Sigmoid colon (tissue), 7 donors: Measurements from ENCODE around the gene QTRT2. TPM values are rescaled to one million over a fixed set of nuclear protein-coding genes. Genes with fewer than 3 reads are reported as not detected.

Source experiments
- DNase-seq: peaks from one replicate; pipeline ENCODE4 v3.0.0-alpha.2; 2019
- H3K27ac ChIP-seq, 4 donors: fragments of 200-600 bp; sonication (generic); one replicate each; pipeline ENCODE4 v1.5.1; 2016 to 2019; ENCODE audit warnings: mild to moderate bottlenecking in 1 of 4
- H3K27me3 ChIP-seq, 3 donors: fragments of 200-600 bp; sonication (generic); one replicate each; pipeline ENCODE4 v1.5.1; 2019; ENCODE audit warnings: mild to moderate bottlenecking in 1 of 3
- H3K36me3 ChIP-seq, 4 donors: fragments of 200-600 bp; sonication (generic); one replicate each; pipeline ENCODE4 v1.5.1; 2016 to 2019
- H3K4me1 ChIP-seq, 4 donors: fragments of 200-600 bp; sonication (generic); one replicate each; pipeline ENCODE4 v1.5.1; 2017 to 2019
- H3K4me3 ChIP-seq, 4 donors: fragments of 200-600 bp; sonication (generic); one replicate each; pipeline ENCODE4 v1.5.1; 2017 to 2019; ENCODE audit warnings: mild to moderate bottlenecking in 2 of 4, moderate library complexity in 1 of 4
- H3K9me3 ChIP-seq, 4 donors: fragments of 200-600 bp in 3 of 4; sonication (generic) in 3 of 4; one replicate each; pipeline versions ENCODE4 v1.5.1 to v1.6.1; 2013 to 2019
- CTCF ChIP-seq, 4 experiments: fragments of 450-650 bp in 3 of 4; fragments of 200-600 bp in 1 of 4; IDR thresholded peaks; one replicate each; pipeline ENCODE4 v1.5.1; 2016 to 2019; ENCODE audit warnings: antibody characterized with exemption in 4 of 4, mild to moderate bottlenecking in 3 of 4, moderate library complexity in 2 of 4
- EP300 ChIP-seq, 4 donors: sonication (generic); formaldehyde crosslinking; IDR thresholded peaks; one replicate each; pipeline ENCODE4 v1.6.1; 2017; ENCODE audit warnings: antibody characterized with exemption in 4 of 4
- POLR2A ChIP-seq, 2 donors: fragments of 450-650 bp; IDR thresholded peaks; one replicate each; pipeline ENCODE4 v1.6.1; 2016; ENCODE audit warnings: antibody characterized with exemption in 2 of 2, mild to moderate bottlenecking in 2 of 2, moderate library complexity in 2 of 2
- POLR2AphosphoS5 ChIP-seq, 4 donors: sonication (generic); formaldehyde crosslinking; IDR thresholded peaks; one replicate each; pipeline ENCODE4 v1.6.1; 2017; ENCODE audit warnings: antibody characterized with exemption in 4 of 4
- WGBS, 2 donors: extraction: QIAGEN DNeasy Blood & Tissue Kit; methylation state at CpG; one replicate each; pipeline ENCODE4 v1.1.7; 2013; 5-methylcytosine and 5-hydroxymethylcytosine counted together
- intact Hi-C: fragments of 100-400 bp; cut with DNase I; formaldehyde crosslinking; loops from one replicate; pipeline ENCODE4 v1.15.1; 2023
- polyA plus RNA-seq, 3 donors: library from polyadenylated mRNA; stranded (reverse); fragments of 200-250 nt; gene quantifications; one replicate each; pipeline ENCODE4 v1.2.3, GENCODE V29; 2013
- total RNA-seq, 4 donors: library from RNA; depleted of rRNA; stranded (reverse); fragments of >200 nt; gene quantifications; one replicate each; pipeline ENCODE4 v1.1.0, GENCODE V29; 2016
- donor health status: healthy with polysubstance abuse.
- donor health status: Bipolar disorder and iron deficiency.
- donor health status: healthy.

QTRT2 gene
- total and polyA plus RNA-seq, 7 donors = 5.8 to 17.5 (median 10.2) TPM

- no peak for DNase-seq
- no peak overlapping the region for H3K27ac ChIP-seq
- intact Hi-C loops = no loop called here
- TF ChIP-seq CTCF (IDR thresholded peaks at IDR 0.05) (no peak), POLR2AphosphoS5 (IDR thresholded peaks at IDR 0.05) (no peak), POLR2A (IDR thresholded peaks at IDR 0.05) (no peak), EP300 (IDR thresholded peaks at IDR 0.05) (no peak)
- H3K27me3 ChIP-seq = no peaks in the 10 kb centered on the region
- no peaks in the 10 kb centered on the region for H3K4me1 ChIP-seq
- no peaks in the 10 kb centered on the region for H3K36me3 ChIP-seq
- H3K4me3 ChIP-seq = no peak overlapping the region
- H3K9me3 ChIP-seq = no peaks in the 10 kb centered on the region
- WGBS, 2 donors = 91 to 95% methylated on average over 3 of the region's 3 CpGs
These were observed 77.4 kb downstream of the QTRT2 start for GRCh38 chr3:114133947-114134346.

Other genes with a start within 250 kb of the QTRT2 start
- 1 to 10 TPM in 2 of 4 donors, under 1 TPM in 2; 0.27 to 3.6 (median 0.95) TPM for gene GRAMD1C, start 217.9 kb upstream of the QTRT2 start, total RNA-seq
- gene GRAMD1C, start 217.9 kb upstream of the QTRT2 start, polyA plus RNA-seq = 10 to 100 TPM in 1 of 3 donors, 1 to 10 TPM in 2; 4.9 to 12.3 (median 5.4) TPM
- gene ZDHHC23, start 108.7 kb upstream of the QTRT2 start, total RNA-seq = 1 to 10 TPM; 1.1 to 1.4 (median 1.3) TPM
- 1 to 10 TPM; 3.9 to 8.0 (median 4.2) TPM for gene ZDHHC23, start 108.7 kb upstream of the QTRT2 start, polyA plus RNA-seq
- 1 to 10 TPM; 3.2 to 5.5 (median 4.7) TPM for gene CCDC191, start 211 bp upstream of the QTRT2 start, total RNA-seq
- 1 to 10 TPM in 2 of 3 donors, under 1 TPM in 1; 0.60 to 2.9 (median 2.3) TPM for gene CCDC191, start 211 bp upstream of the QTRT2 start, polyA plus RNA-seq
- gene DRD3, start 122.3 kb downstream of the QTRT2 start, total RNA-seq = not detected
- gene DRD3, start 122.3 kb downstream of the QTRT2 start, polyA plus RNA-seq = not detected
- not detected for gene ZNF80, start 180.8 kb downstream of the QTRT2 start, total RNA-seq
- under 1 TPM in 1 of 3 donors, not detected in 2; 0.19 TPM for gene ZNF80, start 180.8 kb downstream of the QTRT2 start, polyA plus RNA-seq
- gene TIGIT, start 237.3 kb downstream of the QTRT2 start, total RNA-seq = under 1 TPM in 1 of 4 donors, not detected in 3; 0.33 TPM
- 1 to 10 TPM in 1 of 3 donors, not detected in 2; 7.9 TPM for gene TIGIT, start 237.3 kb downstream of the QTRT2 start, polyA plus RNA-seq